ENCODE results near the gene CHMP1B.
"Not testable (repeated sequence)": the region's sequence is repeated elsewhere in the genome, so short reads cannot be mapped to it uniquely, and the experiment has no call there.

Gene CHMP1B

GRCh38 chr18:11871501-11871900 is 20.3 kb downstream of the CHMP1B start:
- DNase-seq (ENCODE audit: low read depth in 2 of 2), result no peak

- DNase-seq (ENCODE audit: low read depth in 2 of 2), result no peak
These were observed 21.4 kb downstream of the CHMP1B start for GRCh38 chr18:11872479-11873136.

GRCh38 chr18:11873670-11874340 is 22.6 kb downstream of the CHMP1B start:
- no peak for DNase-seq (ENCODE audit: low read depth in 2 of 2)

- DNase-seq (ENCODE audit: low read depth in 2 of 2), result no peak
These were observed 23.5 kb downstream of the CHMP1B start for GRCh38 chr18:11874676-11875075.

GRCh38 chr18:11877497-11878135 is 26.4 kb downstream of the CHMP1B start:
- no peak for DNase-seq (ENCODE audit: low read depth in 2 of 2)

- no peak for DNase-seq (ENCODE audit: low read depth in 2 of 2)
These were observed 29.5 kb downstream of the CHMP1B start for GRCh38 chr18:11880586-11881304.

- DNase-seq (ENCODE audit: low read depth in 2 of 2), result no peak
These were observed 31.4 kb downstream of the CHMP1B start for GRCh38 chr18:11882636-11883035.

GRCh38 chr18:11883153-11883552 is 31.9 kb downstream of the CHMP1B start:
- DNase-seq (ENCODE audit: low read depth in 2 of 2), result no peak

GRCh38 chr18:11884396-11885030 is 33.3 kb downstream of the CHMP1B start:
- DNase-seq (ENCODE audit: low read depth in 2 of 2), result no peak

GRCh38 chr18:11885278-11885947 is 34.2 kb downstream of the CHMP1B start:
- DNase-seq (ENCODE audit: low read depth in 2 of 2), result no peak

- DNase-seq (ENCODE audit: low read depth in 2 of 2), result no peak
These were observed 35.4 kb downstream of the CHMP1B start for GRCh38 chr18:11886577-11887110.

- DNase-seq (ENCODE audit: low read depth in 2 of 2), result no peak
These were observed 36.3 kb downstream of the CHMP1B start for GRCh38 chr18:11887328-11888128.

- DNase-seq (ENCODE audit: low read depth in 2 of 2), result no peak
These were observed 37.5 kb downstream of the CHMP1B start for GRCh38 chr18:11888726-11889125.

- no peak for DNase-seq (ENCODE audit: low read depth in 2 of 2)
These were observed 38.1 kb downstream of the CHMP1B start for GRCh38 chr18:11889284-11889683.

GRCh38 chr18:11891737-11892136 is 40.5 kb downstream of the CHMP1B start:
- DNase-seq (ENCODE audit: low read depth in 2 of 2), result no peak

- DNase-seq (ENCODE audit: low read depth in 2 of 2), result not testable (repeated sequence)
These were observed 41.2 kb downstream of the CHMP1B start for GRCh38 chr18:11892438-11892837.

- DNase-seq (ENCODE audit: low read depth in 2 of 2), result no peak
These were observed 46.6 kb downstream of the CHMP1B start for GRCh38 chr18:11897781-11898180.

- no peak for DNase-seq (ENCODE audit: low read depth in 2 of 2)
These were observed 47.9 kb downstream of the CHMP1B start for GRCh38 chr18:11899063-11899462.

GRCh38 chr18:11901826-11902438 is 50.7 kb downstream of the CHMP1B start:
- DNase-seq (ENCODE audit: low read depth in 2 of 2), result no peak

Measured in activated CD8-positive, alpha-beta memory T cell treated with anti-CD3 and anti-CD28 coated beads for 4 hours (primary cell).